GM12878 (cell line): ENCODE data around the gene SETD5. TPM values are rescaled to one million over a fixed set of nuclear protein-coding genes. Genes with fewer than 3 reads are reported as not detected.
A peak's percentile ranks its signal among the peaks of the same experiment; 100 is the strongest.

ENCODE experiments used
- ATAC-seq: fragments of 200-7000 bp; cut with Tn5 transposase; 3 replicates; pipeline ENCODE4 v1.9.1; 2020; ENCODE audit warnings: mild to moderate bottlenecking, moderate library complexity
- BruUV-seq: library from RNA; stranded (reverse); fragments of 400-500 nt; replicated peaks from 2 replicates; lab custom pipeline; 2021; lab: Mats Ljungman, UMichigan
- CTCF ChIA-PET: fragments of 300-600 bp; sonication (Branson Sonifier 250); formaldehyde crosslinking; extraction: SDS; loops from one replicate; lab custom pipeline; 2021; ENCODE audit warnings: inconsistent platforms; lab: Yijun Ruan, JAX
- POLR2A ChIA-PET: fragments of 350-600 bp; formaldehyde crosslinking; extraction: SDS; loops from one replicate; lab custom pipeline; 2021; ENCODE audit warnings: inconsistent platforms; lab: Charles Lee
- RAD21 ChIA-PET: fragments of 300-600 bp; sonication (Branson Sonifier 250); formaldehyde crosslinking; loops from one replicate; lab custom pipeline; 2023; ENCODE audit warnings: antibody characterized with exemption; ENCODE audit not compliant: unreplicated experiment; lab: Charles Lee
- SMC1A ChIA-PET: fragments of 300-600 bp; sonication (Branson Sonifier 250); formaldehyde crosslinking; loops from one replicate; lab custom pipeline; 2023; ENCODE audit not compliant: unreplicated experiment, uncharacterized antibody; lab: Charles Lee
- DNase-seq: peaks from one replicate; pipeline ENCODE4 v3.0.0-alpha.2; 2011; ENCODE audit warnings: low read depth, low spot score
- FAIRE-seq: peaks from 3 replicates; lab custom pipeline; 2011; peaks lifted over from hg19 to GRCh38; lab: Jason Lieb, UNC
- H2AFZ ChIP-seq: 2 replicates; pipeline ENCODE4 v1.6.0; 2011; ENCODE audit warnings: low read depth, low read length, control low read depth; ENCODE audit not compliant: control insufficient read depth
- H3K27ac ChIP-seq: 2 replicates; pipeline ENCODE4 v1.5.1; 2011; ENCODE audit warnings: control low read depth; ENCODE audit not compliant: control insufficient read depth, insufficient read depth
- H3K27me3 ChIP-seq, 2 experiments: replicated peaks in 1 of 2; 2 replicates each; pipeline versions ENCODE4 v1.6.0 to v1.6.1; 2011; ENCODE audit warnings: low read length in 1 of 2; ENCODE audit not compliant: control insufficient read depth in 2 of 2, insufficient read depth in 2 of 2
- H3K36me3 ChIP-seq, 2 experiments: 2 replicates each; pipeline ENCODE4 v1.5.1; 2011; ENCODE audit warnings: low read length in 1 of 2; ENCODE audit not compliant: control insufficient read depth in 2 of 2, insufficient read depth in 2 of 2
- H3K4me1 ChIP-seq: 2 replicates; pipeline ENCODE4 v1.6.1; 2011; ENCODE audit warnings: mild to moderate bottlenecking, low read length, moderate library complexity, mixed read lengths; ENCODE audit not compliant: control insufficient read depth, insufficient read depth
- H3K4me2 ChIP-seq: 2 replicates; pipeline ENCODE4 v1.6.0; 2011; ENCODE audit warnings: control low read depth; ENCODE audit not compliant: control insufficient read depth, insufficient read depth
- H3K4me3 ChIP-seq: fragments of 200-600 bp; sonication (generic); 2 replicates; pipeline ENCODE4 v1.5.1; 2016
- H3K79me2 ChIP-seq: 2 replicates; pipeline ENCODE4 v1.6.0; 2011; ENCODE audit warnings: low read length; ENCODE audit not compliant: control insufficient read depth, insufficient read depth
- H3K9ac ChIP-seq: 2 replicates; pipeline ENCODE4 v1.8.0; 2011; ENCODE audit warnings: low read length, control low read depth, mixed read lengths; ENCODE audit not compliant: control insufficient read depth, insufficient read depth
- H3K9me3 ChIP-seq: replicated peaks from 3 replicates; pipeline ENCODE4 v1.5.1; 2011; ENCODE audit warnings: mild to moderate bottlenecking, low read length; ENCODE audit not compliant: control insufficient read depth, insufficient read depth
- H4K20me1 ChIP-seq: 2 replicates; pipeline ENCODE4 v1.6.0; 2011; ENCODE audit not compliant: control insufficient read depth, insufficient read depth
- ASH2L ChIP-seq: fragments of 300-600, 200-600 bp; sonication (generic); IDR thresholded peaks from 2 replicates; pipeline ENCODE4 v1.6.1; 2017; ENCODE audit warnings: low read depth, mild to moderate bottlenecking, borderline replicate concordance
- CEBPZ ChIP-seq: fragments of 150-350 bp; IDR thresholded peaks from 2 replicates; pipeline ENCODE4 v1.6.1; 2016; ENCODE audit warnings: low read depth, low read length
- JUNB ChIP-seq: IDR thresholded peaks from 2 replicates; pipeline ENCODE4 v1.6.1; 2016; ENCODE audit warnings: antibody characterized with exemption, mild to moderate bottlenecking
- WGBS: methylation state at CpG from one replicate; pipeline ENCODE4 v1.1.6; 2016; ENCODE audit warnings: low lambda C conversion rate; ENCODE audit not compliant: insufficient replicate concordance, insufficient coverage; ENCODE audit errors: missing lambda C conversion rate; 5-methylcytosine and 5-hydroxymethylcytosine counted together
- in situ Hi-C: fragments of 300-500 bp; cut with MboI; formaldehyde crosslinking; loops from 9 replicates; pipeline ENCODE4 v1.14.3; 2018; ENCODE audit warnings: mixed read lengths
- intact Hi-C: fragments of 100-400 bp; cut with micrococcal nuclease; formaldehyde crosslinking; loops from one replicate; pipeline ENCODE4 v1.14.2; 2022; ENCODE audit not compliant: unreplicated experiment
- polyA plus RNA-seq, 11 experiments: library from polyadenylated mRNA; depleted of rRNA in 4 of 11; unstranded in 6 of 11; stranded (reverse) in 5 of 11; fragments of >200 nt; fragmentation: Nextera tagmentation in 4 of 11; fragmentation: Illumina TruSeq in 1 of 11; extraction: Ambion mirVana in 4 of 11; extraction: Trizol in 1 of 11; gene quantifications; 1 replicate in 1 of 11; 2 replicates in 10 of 11; pipeline versions ENCODE4 v1.2.1 to v1.2.3, GENCODE V29; 2011 to 2016; ENCODE audit warnings: inconsistent platforms in 2 of 11, missing spikeins in 2 of 11, low read depth in 1 of 11
- total RNA-seq, 4 experiments: library from RNA; depleted of rRNA in 3 of 4; stranded (reverse); fragments of >200 nt in 3 of 4; fragmentation: Illumina TruSeq in 1 of 4; extraction: Trizol in 1 of 4; gene quantifications; 2 replicates each; pipeline versions ENCODE4 v1.2.1 to v1.2.3, GENCODE V29; 2013 to 2021

Gene SETD5
- total and polyA plus RNA-seq, 10 of the 15 experiments (the other 5 are each of a cell fraction or from before 2014, with no cell fraction given) = 8.2 to 94.0 (median 55.4) TPM

- RAD21 ChIA-PET = interaction anchor here (1.5 to 2.8 kb wide), 3 partner anchors 18 to 58 kb away, joined by 4 to 8 read pairs (median 5); partner anchors contain the start of gene THUMPD3
- WGBS = 96% methylated on average over 2 of the region's 2 CpGs
- SMC1A ChIA-PET = interaction anchor here (0.6 to 2.1 kb wide), 10 partner anchors 8 to 68 kb away, joined by 3 to 11 read pairs (median 5); partner anchors contain the start of gene THUMPD3
- H2AFZ ChIP-seq = no peak overlapping the region
- intact Hi-C loops = no loop called here
- no peaks in the 10 kb centered on the region for H3K27me3 ChIP-seq
- no peak for ATAC-seq
- no peak for DNase-seq
- FAIRE-seq = no peak
- in situ Hi-C loops = no loop called here
- H3K4me2 ChIP-seq = no peak overlapping the region
- TF ChIP-seq JUNB (0 out of 2 replicates have a peak, but pooled peaks have one; percentile 8), CEBPZ (no peak), ASH2L (no peak)
- H3K36me3 ChIP-seq = peaks cover 1 to 21% of the 10 kb centered on the region in 2 experiments; a peak in 3 of 4 replicates
- CTCF ChIA-PET = interaction anchor here (0.7 to 3.8 kb wide), 7 partner anchors 11 to 69 kb away, joined by 3 to 11 read pairs (median 6); no protein-coding TSS in a partner anchor
- peaks cover 82% of the 10 kb centered on the region for H3K79me2 ChIP-seq
- H3K9ac ChIP-seq = no peak overlapping the region
- H3K4me1 ChIP-seq = no peaks in the 10 kb centered on the region
- H3K27ac ChIP-seq = no peak overlapping the region
- no peaks in the 10 kb centered on the region; the same call in 1 of the 2 replicates for H4K20me1 ChIP-seq
- no TSS peak for BruUV-seq
- H3K9me3 ChIP-seq = no peaks in the 10 kb centered on the region
- POLR2A ChIA-PET = interaction anchor here (0.5 to 1.4 kb wide), 6 partner anchors 21 to 307 kb away, joined by 3 to 5 read pairs (median 3); partner anchors contain the start of gene THUMPD3
- no peak overlapping the region for H3K4me3 ChIP-seq
These were observed 23.6 kb downstream of the SETD5 start for GRCh38 chr3:9420850-9421549.
